Stimulated activated memory B cell treated with anti-CD40 and anti-IgM and Interleukin-4, amounts not matched to agents 10 μg/mL and 1 μg/mL and 100 μg/mL, for 72 hours (primary cell): ENCODE data around the gene APC2.
"Not testable (repeated sequence)": the region's sequence is repeated elsewhere in the genome, so short reads cannot be mapped to it uniquely, and the experiment has no call there.

Experiments used
- ATAC-seq: fragments of 150-1000 bp; cut with Tn5 transposase; 2 replicates; pipeline ENCODE4 v1.10.0; 2021
- H3K27ac Mint-ChIP-seq: one replicate; pipeline ENCODE4 v1.8.0; 2022; ENCODE audit warnings: mild to moderate bottlenecking, mixed read lengths
- H3K27me3 Mint-ChIP-seq: one replicate; pipeline ENCODE4 v1.8.0; 2022; ENCODE audit warnings: mixed read lengths
- H3K36me3 Mint-ChIP-seq: one replicate; pipeline ENCODE4 v1.8.0; 2022; ENCODE audit warnings: mixed read lengths
- H3K4me1 Mint-ChIP-seq: one replicate; pipeline ENCODE4 v1.8.0; 2022; ENCODE audit warnings: mixed read lengths
- H3K4me3 Mint-ChIP-seq: one replicate; pipeline ENCODE4 v1.8.0; 2022; ENCODE audit warnings: mild to moderate bottlenecking, moderate library complexity, mixed read lengths
- H3K9me3 Mint-ChIP-seq: one replicate; pipeline ENCODE4 v1.8.0; 2022; ENCODE audit warnings: mixed read lengths

APC2 gene

DNA sequence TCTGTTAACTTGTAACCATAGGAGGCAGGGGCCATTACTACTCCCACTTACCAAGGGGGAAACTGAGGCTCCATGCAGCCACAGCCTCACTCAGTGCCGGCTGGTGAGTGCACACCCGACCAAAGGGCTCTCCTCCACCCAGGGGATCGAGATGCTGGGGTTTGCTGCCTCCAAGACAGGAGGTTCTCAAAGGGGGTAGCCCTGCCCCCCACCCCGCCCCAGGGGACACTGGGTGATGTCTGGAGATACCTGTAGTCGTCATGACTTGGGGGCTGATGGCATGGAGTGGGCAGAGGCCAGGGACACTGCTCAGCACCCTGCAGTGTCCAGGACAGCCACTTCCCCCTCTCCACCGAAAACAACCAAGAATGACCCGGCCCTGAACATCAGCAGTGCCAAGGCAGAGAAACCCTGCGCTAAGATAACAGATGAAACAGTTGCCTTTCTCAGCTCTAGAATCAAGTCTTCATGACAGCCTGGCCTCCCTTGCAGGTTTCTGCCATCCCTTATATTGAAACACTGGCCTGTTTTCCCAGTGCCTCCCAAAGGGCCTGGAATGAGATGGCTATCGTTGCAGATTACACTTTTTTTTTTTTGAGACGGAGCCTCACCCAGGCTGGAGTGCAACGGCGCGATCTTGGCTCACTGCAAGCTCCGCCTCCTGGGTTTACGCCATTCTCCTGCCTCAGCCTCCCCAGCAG lies 44.3 kb downstream of the APC2 start:
- H3K9me3 Mint-ChIP-seq, result no peaks in the 10 kb centered on the region
- H3K36me3 Mint-ChIP-seq, result no peaks in the 10 kb centered on the region
- H3K27me3 Mint-ChIP-seq, result peaks cover 52% of the 10 kb centered on the region
- peaks cover 12% of the 10 kb centered on the region for H3K4me1 Mint-ChIP-seq
- H3K4me3 Mint-ChIP-seq, result no peak overlapping the region
- ATAC-seq, result no peak
- no peak overlapping the region for H3K27ac Mint-ChIP-seq

DNA sequence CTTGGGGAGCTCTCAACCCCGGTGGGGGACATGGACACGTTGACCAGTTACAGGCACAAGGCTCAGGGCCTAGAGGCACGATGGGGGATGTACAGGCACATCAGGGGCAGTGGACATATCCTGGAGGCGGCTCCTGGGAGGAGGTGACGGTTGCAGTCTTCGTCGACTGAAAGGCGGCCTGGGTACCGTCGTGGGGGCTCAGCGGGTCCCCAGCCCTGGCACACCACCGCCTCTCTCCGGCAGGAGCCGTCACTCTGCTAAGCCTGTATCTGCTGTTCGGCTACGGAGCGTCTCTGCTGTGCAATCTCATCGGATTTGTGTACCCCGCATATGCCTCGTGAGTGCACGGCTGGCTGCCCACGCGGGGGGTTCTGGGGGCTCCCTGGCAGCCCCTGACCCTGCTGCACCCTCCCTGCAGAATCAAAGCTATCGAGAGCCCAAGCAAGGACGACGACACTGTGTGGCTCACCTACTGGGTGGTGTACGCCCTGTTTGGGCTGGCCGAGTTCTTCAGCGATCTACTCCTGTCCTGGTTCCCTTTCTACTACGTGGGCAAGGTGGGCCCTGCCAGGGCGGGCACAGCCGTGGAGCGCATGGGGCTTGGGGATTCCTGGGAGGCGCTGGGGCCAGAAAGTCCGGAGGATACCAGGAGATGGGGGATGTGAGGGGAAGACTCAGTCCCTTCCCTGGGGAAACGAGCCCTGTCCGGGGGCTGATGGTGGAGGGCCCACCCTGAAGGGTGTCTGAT lies 45.3 kb downstream of the APC2 start:
- Mint-ChIP-seq H3K9me3 (no peaks in the 10 kb centered on the region), H3K4me1 (peaks cover 7% of the 10 kb centered on the region), H3K4me3 (no peak overlapping the region), H3K36me3 (no peaks in the 10 kb centered on the region), H3K27ac (no peak overlapping the region), H3K27me3 (peaks cover 51% of the 10 kb centered on the region)
- no peak for ATAC-seq

DNA sequence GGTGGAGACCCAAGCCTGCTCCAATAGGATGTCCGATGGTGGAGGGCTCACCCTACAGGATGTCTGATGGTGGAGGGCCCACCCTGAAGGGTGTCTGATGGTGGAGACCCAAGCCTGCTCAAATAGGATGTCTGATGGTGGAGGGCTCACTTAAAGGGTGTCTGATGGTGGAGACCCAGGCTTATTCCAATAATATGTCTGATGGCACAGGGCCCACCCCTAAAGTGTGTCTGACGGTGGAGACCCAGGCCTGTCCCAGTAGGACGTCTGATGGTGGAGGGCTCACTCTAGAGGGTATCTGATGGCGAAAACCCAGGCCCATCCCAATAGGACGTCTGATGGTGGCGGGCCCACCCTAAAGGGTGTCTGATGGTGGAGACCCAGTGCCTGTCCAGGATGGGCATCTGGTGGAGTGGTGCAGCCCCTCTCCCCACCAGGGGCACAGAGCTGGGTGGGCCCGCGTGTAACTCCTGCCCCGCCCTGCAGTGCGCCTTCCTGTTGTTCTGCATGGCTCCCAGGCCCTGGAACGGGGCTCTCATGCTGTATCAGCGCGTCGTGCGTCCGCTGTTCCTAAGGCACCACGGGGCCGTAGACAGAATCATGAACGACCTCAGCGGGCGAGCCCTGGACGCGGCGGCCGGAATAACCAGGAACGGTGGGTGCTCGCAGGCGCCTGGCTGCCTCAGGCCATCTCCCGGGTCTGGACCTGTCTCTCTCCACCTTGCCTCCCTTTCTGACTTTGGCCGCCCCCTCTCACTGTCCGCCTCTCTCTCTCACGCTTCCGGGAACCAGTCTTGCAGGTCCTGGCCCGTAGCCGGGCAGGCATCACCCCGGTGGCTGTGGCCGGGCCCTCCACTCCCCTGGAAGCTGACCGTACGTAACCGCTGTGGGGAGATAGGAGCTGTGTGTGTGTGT lies 46.1 kb downstream of the APC2 start:
- peaks cover 7% of the 10 kb centered on the region for H3K4me1 Mint-ChIP-seq
- no peaks in the 10 kb centered on the region for H3K36me3 Mint-ChIP-seq
- H3K9me3 Mint-ChIP-seq, result no peaks in the 10 kb centered on the region
- H3K27me3 Mint-ChIP-seq, result peaks cover 59% of the 10 kb centered on the region
- no peak overlapping the region for H3K4me3 Mint-ChIP-seq
- no peak overlapping the region for H3K27ac Mint-ChIP-seq
- ATAC-seq, result no peak

DNA sequence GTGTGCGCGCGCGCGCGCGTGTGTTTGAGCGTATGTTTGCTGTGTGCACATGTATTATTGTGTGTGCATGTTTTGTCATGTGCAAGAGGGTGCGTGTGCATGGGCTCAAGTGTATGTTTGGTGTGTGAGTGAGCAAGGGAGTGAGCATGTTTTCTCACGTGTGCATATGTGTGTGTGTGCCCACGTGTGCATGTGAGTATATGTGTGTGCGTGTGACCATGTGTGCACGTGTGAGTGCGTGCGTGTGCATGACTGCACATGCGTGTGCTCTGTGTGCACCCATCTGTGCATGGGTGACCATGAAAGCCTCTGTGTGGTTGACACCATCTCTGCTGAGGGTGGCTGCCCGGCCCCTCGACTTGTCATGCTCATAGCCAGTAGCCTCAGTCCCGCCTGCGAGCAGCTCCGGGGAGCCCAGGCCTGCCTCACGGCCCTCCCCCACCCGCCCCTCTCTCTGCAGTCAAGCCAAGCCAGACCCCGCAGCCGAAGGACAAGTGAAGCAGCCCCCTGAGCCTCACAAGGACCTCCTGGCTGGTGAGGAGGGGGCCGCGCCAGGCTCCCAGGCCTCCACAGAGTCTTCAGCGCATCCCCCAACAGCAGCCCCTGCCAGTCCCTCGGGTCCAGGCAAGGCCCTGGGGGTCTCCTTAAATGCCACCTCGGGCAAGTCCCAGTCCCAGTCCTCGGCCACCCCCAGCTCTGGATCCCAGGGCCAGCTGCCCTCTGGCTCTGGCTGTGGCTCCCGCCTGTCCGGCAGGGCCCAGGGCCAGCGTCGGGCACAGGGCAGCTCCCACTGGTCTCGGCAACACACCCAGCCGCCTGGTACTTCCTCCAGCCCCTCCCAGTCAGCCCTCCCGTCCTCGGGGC lies 47.0 kb downstream of the APC2 start:
- H3K27ac Mint-ChIP-seq, result no peak overlapping the region

DNA sequence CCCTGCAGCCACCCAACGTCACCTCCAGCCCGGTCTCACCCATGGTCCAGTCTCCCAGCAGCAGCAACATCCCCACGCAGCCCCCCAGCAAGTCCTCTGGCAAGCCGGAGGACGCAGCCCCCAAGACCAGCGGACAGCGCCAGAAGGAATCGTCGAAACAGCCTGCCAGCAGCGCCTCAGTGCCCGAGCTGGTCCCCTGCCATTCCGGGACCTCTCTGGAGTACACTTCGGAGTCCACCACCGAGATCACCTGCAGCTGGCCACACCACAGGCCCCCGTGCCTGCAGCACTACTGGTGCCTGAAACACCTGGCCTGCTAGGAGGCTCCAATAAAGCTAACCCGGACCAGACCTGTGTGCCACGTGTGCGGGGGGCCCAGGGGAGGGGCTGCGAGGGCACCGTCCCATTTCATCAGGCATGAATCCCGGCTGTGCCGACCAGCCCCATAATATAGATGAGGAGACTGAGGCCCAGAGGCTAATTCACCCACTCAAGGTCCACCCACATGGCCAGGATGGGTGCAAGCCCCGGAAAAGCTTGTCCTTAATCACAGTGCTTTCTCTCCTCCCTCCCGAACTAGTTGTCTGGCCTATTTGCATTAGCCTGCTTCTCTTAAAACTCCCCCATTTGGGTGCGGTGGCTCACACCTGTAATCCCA lies 47.8 kb downstream of the APC2 start:
- Mint-ChIP-seq H3K9me3 (no peaks in the 10 kb centered on the region), H3K4me3 (no peak overlapping the region), H3K36me3 (no peaks in the 10 kb centered on the region), H3K4me1 (no peaks in the 10 kb centered on the region), H3K27me3 (peaks cover 57% of the 10 kb centered on the region), H3K27ac (no peak overlapping the region)
- ATAC-seq, result no peak

More for the DNA sequence above, 47.0 kb downstream of the APC2 start:
- peaks cover 62% of the 10 kb centered on the region for H3K27me3 Mint-ChIP-seq
- peaks cover 2% of the 10 kb centered on the region for H3K4me1 Mint-ChIP-seq
- H3K4me3 Mint-ChIP-seq, result no peak overlapping the region
- no peaks in the 10 kb centered on the region for H3K9me3 Mint-ChIP-seq
- no peaks in the 10 kb centered on the region for H3K36me3 Mint-ChIP-seq
- ATAC-seq, result no peak

DNA sequence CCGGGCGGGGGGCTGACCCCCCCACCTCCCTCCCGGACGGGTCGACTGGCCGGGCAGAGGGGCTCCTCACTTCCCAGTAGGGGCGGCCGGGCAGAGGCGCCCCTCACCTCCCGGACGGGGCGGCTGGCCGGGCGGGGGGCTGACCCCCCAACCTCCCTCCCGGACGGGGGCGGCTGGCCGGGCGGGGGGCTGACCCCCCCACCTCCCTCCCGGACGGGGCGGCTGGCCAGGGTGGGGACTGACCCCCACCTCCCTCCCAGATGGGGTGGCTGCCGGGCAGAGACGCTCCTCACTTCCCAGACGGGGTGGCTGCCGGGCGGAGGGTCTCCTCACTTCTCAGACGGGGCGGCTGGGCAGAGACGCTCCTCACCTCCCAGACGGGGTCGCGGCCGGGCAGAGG lies 49.3 kb downstream of the APC2 start:
- not testable (repeated sequence) for H3K4me1 Mint-ChIP-seq, ATAC-seq, H3K9me3 Mint-ChIP-seq, H3K36me3 Mint-ChIP-seq, H3K27ac Mint-ChIP-seq, H3K4me3 Mint-ChIP-seq
- H3K27me3 Mint-ChIP-seq, result peaks cover 70% of the 10 kb centered on the region

DNA sequence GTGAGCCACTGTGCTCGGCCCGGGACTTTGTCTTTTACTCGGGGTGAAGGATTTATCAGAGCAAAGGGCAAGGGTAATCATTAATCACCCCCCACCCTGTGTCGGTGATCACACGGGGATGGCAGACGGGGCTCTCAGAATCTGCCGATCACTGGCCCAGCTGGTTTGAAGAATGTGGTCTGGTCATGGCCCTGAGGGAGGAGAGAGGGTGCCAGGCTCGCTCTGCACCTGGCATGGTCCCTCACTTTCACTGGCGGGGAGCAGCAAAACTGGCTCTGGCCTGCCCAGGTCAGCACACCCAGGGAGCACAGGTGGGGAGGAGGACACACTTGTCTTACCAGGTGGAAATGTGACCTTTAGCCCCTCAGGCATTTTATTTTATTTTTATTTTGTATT lies 51.3 kb downstream of the APC2 start:
- Mint-ChIP-seq H3K36me3 (no peaks in the 10 kb centered on the region), H3K4me3 (no peak overlapping the region), H3K27me3 (peaks cover 81% of the 10 kb centered on the region), H3K27ac (no peak overlapping the region), H3K4me1 (no peaks in the 10 kb centered on the region), H3K9me3 (no peaks in the 10 kb centered on the region)
- no peak for ATAC-seq

DNA sequence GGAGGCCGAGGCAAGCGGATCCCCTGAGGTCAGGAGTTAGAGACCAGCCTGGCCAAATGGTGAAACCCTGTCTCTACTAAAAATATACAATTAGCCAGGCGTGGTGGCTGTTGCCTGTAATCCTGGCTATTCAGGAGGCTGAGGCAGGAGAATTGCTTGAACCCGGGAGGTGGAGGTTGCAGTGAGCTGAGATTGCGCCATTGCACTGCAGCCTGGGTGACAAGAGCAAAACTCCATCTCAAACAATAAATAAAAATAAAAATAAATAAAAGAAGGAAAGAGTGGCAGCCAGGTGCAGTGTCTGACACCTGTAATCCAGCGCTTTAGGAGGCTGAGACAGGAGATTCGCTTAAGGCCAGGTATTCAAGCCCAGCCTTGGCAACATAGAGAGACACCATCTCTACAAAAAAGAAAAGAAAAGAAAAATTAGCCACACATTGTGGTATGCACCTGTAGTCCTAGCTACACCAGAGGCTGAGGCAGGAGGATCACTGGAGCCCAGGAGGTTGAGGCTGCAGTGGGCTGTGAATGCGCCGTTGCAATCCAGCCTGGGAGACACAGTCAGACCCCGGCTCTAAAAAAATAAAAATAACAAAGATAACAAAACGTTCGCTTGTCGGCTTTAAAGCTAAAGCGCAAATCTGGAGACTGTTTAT lies 52.6 kb downstream of the APC2 start:
- H3K4me3 Mint-ChIP-seq, result no peak overlapping the region
- H3K36me3 Mint-ChIP-seq, result no peaks in the 10 kb centered on the region
- peaks cover 78% of the 10 kb centered on the region for H3K27me3 Mint-ChIP-seq
- H3K4me1 Mint-ChIP-seq, result peaks cover 6% of the 10 kb centered on the region
- ATAC-seq, result no peak
- no peaks in the 10 kb centered on the region for H3K9me3 Mint-ChIP-seq
- no peak overlapping the region for H3K27ac Mint-ChIP-seq

DNA sequence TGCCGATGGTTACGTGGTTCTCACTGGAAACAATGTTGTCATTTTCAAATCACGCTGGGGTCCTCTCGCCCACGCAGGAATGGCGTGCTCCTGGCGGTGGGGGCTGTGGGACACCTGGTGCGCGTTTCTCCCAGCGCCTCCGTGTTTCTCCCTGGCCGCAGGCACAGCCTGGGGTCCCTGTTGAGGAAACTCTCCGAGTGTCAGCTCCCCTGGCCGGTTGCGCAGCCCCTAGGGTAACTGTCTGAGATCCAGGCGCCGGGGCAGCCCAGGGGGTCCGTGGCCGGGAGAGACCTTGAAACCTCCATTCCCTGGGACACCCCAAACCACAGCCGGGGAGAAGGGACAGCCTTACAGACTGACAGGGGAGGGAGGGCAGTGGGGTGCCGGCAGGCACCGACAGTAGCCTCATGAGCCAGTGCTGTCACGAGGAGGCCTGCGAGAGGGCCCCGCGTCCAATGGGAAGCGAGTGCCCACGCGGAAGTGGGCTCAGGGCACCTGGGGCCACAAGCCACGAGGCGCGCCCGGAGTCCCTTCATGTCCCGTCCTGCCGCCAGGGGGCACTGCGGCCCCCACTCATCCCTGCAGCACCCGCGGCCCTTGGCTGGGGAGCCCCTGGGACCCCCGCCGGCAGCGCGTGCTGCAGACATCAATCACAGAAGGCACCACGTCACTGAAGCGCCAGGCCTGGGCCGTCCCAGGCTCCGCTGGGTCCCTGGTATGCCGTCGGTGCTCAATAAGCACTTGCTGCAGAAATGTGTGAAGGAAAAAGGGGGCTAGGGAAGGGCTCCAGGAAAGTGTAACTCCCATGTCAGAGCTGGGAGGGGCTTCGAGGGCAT lies 53.4 kb downstream of the APC2 start:
- peaks cover 12% of the 10 kb centered on the region for H3K4me1 Mint-ChIP-seq
- peaks cover 3% of the 10 kb centered on the region for H3K9me3 Mint-ChIP-seq
- peaks cover 5% of the 10 kb centered on the region for H3K36me3 Mint-ChIP-seq
- ATAC-seq, result no peak
- no peak overlapping the region for H3K27ac Mint-ChIP-seq
- H3K4me3 Mint-ChIP-seq, result no peak overlapping the region
- H3K27me3 Mint-ChIP-seq, result peaks cover 78% of the 10 kb centered on the region

DNA sequence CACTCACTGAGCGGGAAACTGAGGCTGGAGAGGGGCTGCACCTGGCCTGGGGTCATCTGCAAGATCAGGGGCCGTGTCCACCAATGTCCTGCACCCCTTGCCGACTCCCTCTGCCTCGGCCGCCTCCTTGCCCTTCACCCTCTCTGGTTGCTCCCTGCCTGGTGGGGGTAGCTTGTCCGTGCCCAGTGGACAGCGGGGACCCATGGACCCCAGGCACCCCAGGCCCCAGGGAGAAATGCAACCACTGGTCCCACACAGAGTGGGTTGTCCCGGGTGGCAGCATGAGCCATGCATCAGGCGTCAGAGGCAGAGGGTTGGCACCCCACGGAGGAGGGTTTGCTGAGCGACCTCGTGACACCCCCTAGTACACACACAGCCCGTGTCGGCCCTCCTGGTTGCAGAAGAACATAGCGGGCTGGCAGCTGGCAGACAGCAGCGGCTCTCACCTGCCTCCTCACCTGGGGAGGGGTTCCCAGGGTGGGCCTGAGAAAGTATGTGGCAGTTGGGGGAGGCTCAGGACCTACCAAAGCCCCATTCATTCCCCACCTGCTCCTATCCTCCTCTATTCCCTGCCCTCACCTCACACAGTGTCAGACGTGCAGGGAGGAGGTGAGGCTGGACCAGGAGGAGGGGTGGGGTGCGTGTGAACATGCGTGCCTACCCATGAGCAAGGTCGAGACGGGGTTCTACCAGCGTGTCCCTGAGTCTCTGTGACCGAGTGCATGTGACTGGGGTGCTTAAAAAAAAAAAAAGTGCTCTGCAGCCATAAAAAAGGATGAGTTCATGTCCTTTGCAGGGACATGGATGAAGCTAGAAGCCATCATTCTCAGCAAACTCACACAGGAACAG lies 54.2 kb downstream of the APC2 start:
- Mint-ChIP-seq H3K27me3 (peaks cover 85% of the 10 kb centered on the region), H3K27ac (no peak overlapping the region)
- ATAC-seq, result no peak

DNA sequence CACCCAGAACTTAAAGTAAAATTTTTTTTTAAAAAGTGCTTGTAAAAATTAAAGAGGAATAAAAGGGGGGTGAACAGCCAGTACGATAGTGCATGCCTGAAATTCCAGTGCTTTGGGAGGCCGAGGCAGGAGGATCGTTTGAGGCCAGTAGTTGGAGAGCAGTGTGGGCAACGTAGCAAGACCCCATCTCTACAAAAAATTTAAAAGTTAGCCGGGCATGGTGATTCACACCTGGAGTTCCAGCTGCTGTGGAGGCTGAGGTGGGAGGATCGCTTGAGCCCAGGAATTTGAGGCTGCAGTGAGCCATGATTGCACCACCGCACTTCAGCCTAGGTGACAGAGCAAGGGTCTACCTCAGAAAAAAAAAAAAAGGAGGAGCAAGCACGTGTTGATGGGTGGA lies 55.1 kb downstream of the APC2 start:
- Mint-ChIP-seq H3K4me1 (peaks cover 12% of the 10 kb centered on the region), H3K4me3 (no peak overlapping the region), H3K36me3 (peaks cover 5% of the 10 kb centered on the region), H3K27me3 (peaks cover 92% of the 10 kb centered on the region), H3K9me3 (peaks cover 6% of the 10 kb centered on the region), H3K27ac (no peak overlapping the region)
- ATAC-seq, result no peak

More for the DNA sequence above, 54.2 kb downstream of the APC2 start:
- Mint-ChIP-seq H3K4me1 (peaks cover 12% of the 10 kb centered on the region), H3K4me3 (no peak overlapping the region), H3K36me3 (peaks cover 5% of the 10 kb centered on the region), H3K9me3 (peaks cover 6% of the 10 kb centered on the region)

DNA sequence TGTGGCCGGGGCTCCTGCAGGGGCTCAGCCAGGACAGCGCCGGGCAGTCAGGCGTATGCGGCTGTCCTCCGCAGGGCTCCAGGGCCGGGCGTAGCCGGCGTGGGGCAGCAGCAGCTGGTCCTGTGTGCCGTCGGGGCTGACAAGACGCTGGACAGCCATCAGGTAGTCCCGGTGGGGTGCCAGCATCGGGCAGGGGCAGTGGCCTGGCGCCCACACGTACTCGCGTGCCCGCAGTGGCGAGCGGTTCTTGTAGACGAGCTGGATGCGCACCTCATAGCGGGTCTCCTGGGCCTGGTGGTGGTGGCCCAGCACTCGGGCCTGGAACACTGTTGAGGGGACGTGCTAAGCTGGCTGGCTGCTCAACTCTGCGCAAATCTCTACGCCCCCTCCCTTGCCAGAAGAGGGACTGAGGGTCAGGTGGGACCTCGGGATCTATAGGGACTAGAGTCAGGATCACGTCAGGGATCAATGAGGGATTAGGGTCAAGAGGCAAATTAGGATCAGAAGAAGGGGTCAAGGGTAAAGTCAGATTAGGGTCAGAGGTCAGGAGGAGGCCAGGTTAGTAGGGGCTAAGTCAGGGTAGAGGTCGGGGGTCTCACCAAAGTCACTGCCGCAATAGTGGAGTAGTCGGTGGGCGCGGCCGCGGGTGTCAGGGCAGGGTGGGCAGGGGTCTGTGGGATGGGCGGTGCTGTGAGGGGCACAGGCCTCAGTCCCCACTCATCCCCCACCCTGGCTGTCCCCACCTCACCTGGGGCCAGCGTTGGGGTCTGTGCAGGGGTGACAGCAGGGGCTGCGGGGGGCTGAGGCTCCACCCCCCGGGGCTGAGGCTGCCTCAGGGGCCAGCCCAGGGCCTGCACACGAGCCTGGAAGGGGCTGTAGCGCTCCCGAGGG lies 56.3 kb downstream of the APC2 start:
- H3K4me1 Mint-ChIP-seq, result peaks cover 12% of the 10 kb centered on the region

More for the DNA sequence above, 56.3 kb downstream of the APC2 start:
- ATAC-seq, result no peak
- Mint-ChIP-seq H3K27ac (no peak overlapping the region), H3K9me3 (peaks cover 6% of the 10 kb centered on the region), H3K27me3 (peaks cover 92% of the 10 kb centered on the region), H3K36me3 (peaks cover 5% of the 10 kb centered on the region), H3K4me3 (no peak overlapping the region)
